BE2C (cell line): ENCODE measurements around the gene S100A13.
A peak's percentile ranks its signal among the peaks of the same experiment; 100 is the strongest.

Experiments used
- DNase-seq: peaks from one replicate; pipeline ENCODE4 v3.0.0-alpha.2; 2020
- H3K27me3 ChIP-seq: fragments of 250-450 bp; sonication (Bioruptor Pico); 2 replicates; pipeline ENCODE4 v1.5.1; 2020; ENCODE audit warnings: mild to moderate bottlenecking
- H3K36me3 ChIP-seq: fragments of 250-450 bp; sonication (Bioruptor Pico); 2 replicates; pipeline ENCODE4 v1.5.1; 2020; ENCODE audit warnings: mild to moderate bottlenecking
- H3K4me1 ChIP-seq: fragments of 250-450 bp; sonication (Bioruptor Pico); 2 replicates; pipeline ENCODE4 v1.5.1; 2020
- H3K4me3 ChIP-seq: 2 replicates; pipeline ENCODE4 v1.5.1; 2011; ENCODE audit warnings: low read depth, low read length
- H3K9me3 ChIP-seq: fragments of 250-450 bp; sonication (Bioruptor Pico); 2 replicates; pipeline ENCODE4 v1.5.1; 2020
- TF ChIP-seq, protein P1 (sequence below): IDR thresholded peaks from 2 replicates; pipeline ENCODE4 v1.5.1; 2012; ENCODE audit warnings: mild to moderate bottlenecking, low read depth, low read length

Gene S100A13

DNA sequence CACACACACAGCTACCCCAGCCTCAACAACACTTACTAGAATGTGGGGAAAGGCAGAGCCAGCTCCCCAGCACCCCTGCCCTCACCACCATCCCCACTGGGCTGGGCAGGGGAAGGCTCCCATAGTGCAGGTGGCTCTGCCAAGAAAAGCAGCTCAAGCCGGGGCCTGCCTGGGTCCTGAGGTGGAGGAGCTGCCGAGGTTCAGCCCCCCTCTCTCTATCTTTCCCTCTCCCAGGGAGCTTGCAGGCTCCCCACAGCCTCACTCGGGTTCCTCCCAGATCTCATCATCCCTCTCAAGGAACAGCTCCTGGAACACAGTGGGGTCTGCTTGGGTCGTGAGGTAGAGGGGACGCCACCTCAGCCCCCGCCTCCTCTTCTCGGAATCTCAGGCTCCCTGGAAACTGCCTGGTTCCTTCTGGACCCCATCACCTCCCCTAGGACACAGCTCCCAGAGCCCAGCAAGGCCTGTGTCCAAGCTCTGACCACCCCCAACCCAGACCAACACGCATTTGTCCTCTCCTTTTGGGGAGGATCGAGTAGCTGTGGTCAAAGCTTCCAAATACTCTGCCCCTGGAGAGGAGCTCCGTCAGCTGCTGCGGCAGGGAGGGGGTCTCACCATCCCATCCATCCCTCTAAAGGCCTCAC lies 15.1 kb downstream of the S100A13 start:
- Histone ChIP-seq H3K4me3 (no peak overlapping the region), H3K27me3 (no peaks in the 10 kb centered on the region), H3K9me3 (no peaks in the 10 kb centered on the region), H3K4me1 (peaks cover 19% of the 10 kb centered on the region), H3K36me3 (no peaks in the 10 kb centered on the region)
- TF ChIP-seq, protein P1, sequence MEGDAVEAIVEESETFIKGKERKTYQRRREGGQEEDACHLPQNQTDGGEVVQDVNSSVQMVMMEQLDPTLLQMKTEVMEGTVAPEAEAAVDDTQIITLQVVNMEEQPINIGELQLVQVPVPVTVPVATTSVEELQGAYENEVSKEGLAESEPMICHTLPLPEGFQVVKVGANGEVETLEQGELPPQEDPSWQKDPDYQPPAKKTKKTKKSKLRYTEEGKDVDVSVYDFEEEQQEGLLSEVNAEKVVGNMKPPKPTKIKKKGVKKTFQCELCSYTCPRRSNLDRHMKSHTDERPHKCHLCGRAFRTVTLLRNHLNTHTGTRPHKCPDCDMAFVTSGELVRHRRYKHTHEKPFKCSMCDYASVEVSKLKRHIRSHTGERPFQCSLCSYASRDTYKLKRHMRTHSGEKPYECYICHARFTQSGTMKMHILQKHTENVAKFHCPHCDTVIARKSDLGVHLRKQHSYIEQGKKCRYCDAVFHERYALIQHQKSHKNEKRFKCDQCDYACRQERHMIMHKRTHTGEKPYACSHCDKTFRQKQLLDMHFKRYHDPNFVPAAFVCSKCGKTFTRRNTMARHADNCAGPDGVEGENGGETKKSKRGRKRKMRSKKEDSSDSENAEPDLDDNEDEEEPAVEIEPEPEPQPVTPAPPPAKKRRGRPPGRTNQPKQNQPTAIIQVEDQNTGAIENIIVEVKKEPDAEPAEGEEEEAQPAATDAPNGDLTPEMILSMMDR, result no peak
- no peak for DNase-seq

- TF ChIP-seq, protein P1, result no peak
These were observed 15.9 kb downstream of the S100A13 start for GRCh38 chr1:153611356-153611755.

GRCh38 chr1:153610811-153611301 lies 16.4 kb downstream of the S100A13 start:
- H3K4me1 ChIP-seq, result peaks cover 19% of the 10 kb centered on the region
- no peaks in the 10 kb centered on the region for H3K36me3 ChIP-seq

More at GRCh38 chr1:153611356-153611755, 15.9 kb downstream of the S100A13 start:
- Histone ChIP-seq H3K9me3 (no peaks in the 10 kb centered on the region), H3K27me3 (no peaks in the 10 kb centered on the region), H3K4me1 (peaks cover 19% of the 10 kb centered on the region), H3K36me3 (no peaks in the 10 kb centered on the region), H3K4me3 (no peak overlapping the region)
- no peak for DNase-seq

GRCh38 chr1:153610334-153610733 lies 17.0 kb downstream of the S100A13 start:
- no peaks in the 10 kb centered on the region for H3K9me3 ChIP-seq
- TF ChIP-seq, protein P1, result no peak
- peaks cover 19% of the 10 kb centered on the region for H3K4me1 ChIP-seq
- H3K4me3 ChIP-seq, result no peak overlapping the region
- H3K36me3 ChIP-seq, result no peaks in the 10 kb centered on the region
- no peaks in the 10 kb centered on the region for H3K27me3 ChIP-seq
- DNase-seq, result peak; percentile 57

More at GRCh38 chr1:153610811-153611301, 16.4 kb downstream of the S100A13 start:
- Histone ChIP-seq H3K9me3 (no peaks in the 10 kb centered on the region), H3K27me3 (no peaks in the 10 kb centered on the region), H3K4me3 (no peak overlapping the region)
- TF ChIP-seq, protein P1, result no peak
- no peak for DNase-seq

GRCh38 chr1:153609585-153609907 lies 17.8 kb downstream of the S100A13 start:
- TF ChIP-seq, protein P1, result no peak
- DNase-seq, result no peak
- H3K9me3 ChIP-seq, result no peaks in the 10 kb centered on the region
- no peaks in the 10 kb centered on the region for H3K36me3 ChIP-seq
- H3K4me3 ChIP-seq, result no peak overlapping the region
- no peaks in the 10 kb centered on the region for H3K27me3 ChIP-seq
- peaks cover 19% of the 10 kb centered on the region for H3K4me1 ChIP-seq

DNA sequence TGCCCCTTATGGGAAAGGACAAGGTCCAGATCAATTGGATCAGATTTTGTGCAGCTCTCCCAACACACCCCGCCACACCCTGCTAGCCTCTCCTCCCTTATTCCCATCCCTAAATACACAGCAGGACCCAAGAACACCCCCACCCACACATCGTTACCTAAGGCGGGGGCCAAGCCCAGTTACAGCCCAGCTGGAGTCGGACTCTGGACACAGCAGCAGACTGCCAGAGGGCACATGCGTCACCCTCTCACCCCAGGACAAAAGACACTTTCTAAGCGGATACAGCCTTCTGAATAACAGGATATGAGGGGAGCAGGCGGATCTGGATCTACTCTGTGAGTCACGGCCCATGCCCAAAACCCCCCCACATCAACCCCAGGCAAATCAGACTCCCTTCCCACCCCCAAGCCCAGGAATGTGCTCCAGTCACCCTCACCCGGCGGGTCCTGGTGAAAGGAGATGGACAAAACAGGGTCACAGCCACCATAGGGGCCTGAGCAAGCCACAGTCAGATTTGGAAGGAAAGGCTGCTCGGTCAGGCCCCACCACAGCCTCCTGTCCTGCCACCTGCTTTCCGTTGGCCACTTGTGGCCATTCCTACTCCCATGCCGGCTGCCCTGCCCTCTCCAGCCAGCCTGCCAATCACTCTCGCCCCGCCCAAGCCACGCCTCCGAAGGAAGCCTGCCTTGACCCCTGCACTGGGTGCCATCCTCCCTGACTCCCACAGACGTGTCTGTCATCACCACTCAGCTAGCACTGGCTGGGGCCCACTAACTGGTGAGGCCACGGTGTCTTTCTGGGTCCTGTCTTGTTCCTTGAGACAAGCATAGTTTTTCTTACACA lies 18.3 kb downstream of the S100A13 start:
- Histone ChIP-seq H3K4me3 (no peak overlapping the region), H3K9me3 (no peaks in the 10 kb centered on the region), H3K36me3 (no peaks in the 10 kb centered on the region), H3K27me3 (no peaks in the 10 kb centered on the region), H3K4me1 (peaks cover 19% of the 10 kb centered on the region)
- DNase-seq, result no peak
- TF ChIP-seq, protein P1, result no peak
